HG03342 (cell line): Measurements from ENCODE around the gene MAP3K13.
"Not testable (repeated sequence)": the region's sequence is repeated elsewhere in the genome, so short reads cannot be mapped to it uniquely, and the experiment has no call there.

Experiments
- ATAC-seq: cut with Tn5 transposase; IDR thresholded peaks from one replicate; pipeline ENCODE4 v1.9.1; 2021; ENCODE audit warnings: mild to moderate bottlenecking, moderate library complexity; ENCODE audit not compliant: unreplicated experiment

MAP3K13 gene

GRCh38 chr3:185439745-185440466, 77.0 kb downstream of the MAP3K13 start:
- ATAC-seq: no peak

- no peak for ATAC-seq
These were observed 79.1 kb downstream of the MAP3K13 start for GRCh38 chr3:185442031-185442430.

- ATAC-seq: no peak
These were observed 81.4 kb downstream of the MAP3K13 start for GRCh38 chr3:185444329-185444728.

GRCh38 chr3:185448107-185448506, 85.2 kb downstream of the MAP3K13 start:
- ATAC-seq: no peak

GRCh38 chr3:185451432-185451831, 88.5 kb downstream of the MAP3K13 start:
- ATAC-seq: not testable (repeated sequence)

- no peak for ATAC-seq
These were observed 94.4 kb downstream of the MAP3K13 start for GRCh38 chr3:185457376-185457775.

- no peak for ATAC-seq
These were observed 97.4 kb downstream of the MAP3K13 start for GRCh38 chr3:185460309-185460708.

- ATAC-seq: no peak
These were observed 97.9 kb downstream of the MAP3K13 start for GRCh38 chr3:185460719-185461350.

GRCh38 chr3:185465471-185465870, 102.5 kb downstream of the MAP3K13 start:
- no peak for ATAC-seq

GRCh38 chr3:185466123-185466522, 103.2 kb downstream of the MAP3K13 start:
- not testable (repeated sequence) for ATAC-seq

- no peak for ATAC-seq
These were observed 106.6 kb downstream of the MAP3K13 start for GRCh38 chr3:185469542-185469941.

- ATAC-seq: no peak
These were observed 107.4 kb downstream of the MAP3K13 start for GRCh38 chr3:185470323-185470722.

- no peak for ATAC-seq
These were observed 110.4 kb downstream of the MAP3K13 start for GRCh38 chr3:185473290-185473815.

- ATAC-seq: not testable (repeated sequence)
These were observed 112.0 kb downstream of the MAP3K13 start for GRCh38 chr3:185474922-185475321.

GRCh38 chr3:185477316-185477715, 114.4 kb downstream of the MAP3K13 start:
- no peak for ATAC-seq

GRCh38 chr3:185479373-185479945, 116.5 kb downstream of the MAP3K13 start:
- ATAC-seq: no peak

- ATAC-seq: no peak
These were observed 121.4 kb downstream of the MAP3K13 start for GRCh38 chr3:185484296-185484695.

GRCh38 chr3:185486394-185486793, 123.5 kb downstream of the MAP3K13 start:
- no peak for ATAC-seq

- ATAC-seq: no peak
These were observed 125.5 kb downstream of the MAP3K13 start for GRCh38 chr3:185488465-185488864.

GRCh38 chr3:185489462-185489861, 126.5 kb downstream of the MAP3K13 start:
- no peak for ATAC-seq

- ATAC-seq: no peak
These were observed 127.3 kb downstream of the MAP3K13 start for GRCh38 chr3:185490241-185490640.
